Caco-2 (cell line): ENCODE data around the gene C5. TPM values are rescaled to one million over a fixed set of nuclear protein-coding genes. Genes with fewer than 3 reads are reported as not detected.

ENCODE experiments used
- BruUV-seq: library from RNA; stranded (reverse); fragments of 400-500 nt; replicated peaks from 2 replicates; lab custom pipeline; 2021; lab: Mats Ljungman, UMichigan
- CTCF ChIA-PET: fragments of 300-600 bp; sonication (Branson Sonifier 250); formaldehyde crosslinking; loops from one replicate; lab custom pipeline; 2022; ENCODE audit warnings: antibody characterized with exemption; lab: Charles Lee
- POLR2A ChIA-PET: fragments of 300-600 bp; sonication (Branson Sonifier 250); formaldehyde crosslinking; loops from one replicate; lab custom pipeline; 2022; ENCODE audit warnings: antibody characterized with exemption; lab: Charles Lee
- DNase-seq, 2 experiments: peaks; one replicate each; pipeline versions ENCODE4 v3.0.0 to v3.0.0-alpha.2; 2020 to 2022
- H3K27me3 ChIP-seq: replicated peaks from 2 replicates; pipeline ENCODE4 v1.6.0; 2011; ENCODE audit warnings: low read length; ENCODE audit not compliant: control insufficient read depth, insufficient read depth
- H3K36me3 ChIP-seq: 2 replicates; pipeline ENCODE4 v1.5.1; 2011; ENCODE audit warnings: low read length; ENCODE audit not compliant: control insufficient read depth, insufficient read depth
- H3K4me1 ChIP-seq: fragments of 250-450 bp; sonication (Bioruptor Pico); 2 replicates; pipeline ENCODE4 v1.5.1; 2020; ENCODE audit warnings: mild to moderate bottlenecking
- H3K4me3 ChIP-seq: 2 replicates; pipeline ENCODE4 v1.5.1; 2011; ENCODE audit warnings: low read depth, mild to moderate bottlenecking, control low read depth, low read length
- H3K9me3 ChIP-seq: fragments of 250-450 bp; sonication (Bioruptor Pico); 2 replicates; pipeline ENCODE4 v1.5.1; 2020; ENCODE audit warnings: mild to moderate bottlenecking, moderate library complexity
- H3K27ac Mint-ChIP-seq: one replicate; pipeline ENCODE4 v1.8.0; 2022; ENCODE audit warnings: mixed read lengths; ENCODE audit not compliant: unreplicated experiment
- H3K27me3 Mint-ChIP-seq: one replicate; pipeline ENCODE4 v1.8.0; 2022; ENCODE audit warnings: mixed read lengths; ENCODE audit not compliant: insufficient read depth, unreplicated experiment
- H3K36me3 Mint-ChIP-seq: one replicate; pipeline ENCODE4 v1.8.0; 2022; ENCODE audit warnings: mild to moderate bottlenecking, mixed read lengths; ENCODE audit not compliant: insufficient read depth, unreplicated experiment
- H3K4me1 Mint-ChIP-seq: one replicate; pipeline ENCODE4 v1.8.0; 2022; ENCODE audit warnings: low read depth, mixed read lengths; ENCODE audit not compliant: unreplicated experiment
- H3K4me3 Mint-ChIP-seq: one replicate; pipeline ENCODE4 v1.8.0; 2022; ENCODE audit warnings: mild to moderate bottlenecking, moderate library complexity, mixed read lengths; ENCODE audit not compliant: unreplicated experiment
- H3K9me3 Mint-ChIP-seq: one replicate; pipeline ENCODE4 v1.8.0; 2022; ENCODE audit warnings: mixed read lengths; ENCODE audit not compliant: unreplicated experiment
- intact Hi-C: fragments of 100-400 bp; cut with micrococcal nuclease; formaldehyde crosslinking; loops from one replicate; pipeline ENCODE4 v1.10.0; 2022; ENCODE audit not compliant: unreplicated experiment
- total RNA-seq: library from RNA; stranded (reverse); gene quantifications from 2 replicates; pipeline ENCODE4 v1.2.3, GENCODE V29; 2022
- TF ChIP-seq, protein P1 (sequence below), 2 experiments: fragments of 200-600 bp in 1 of 2; IDR thresholded peaks; 1 replicate in 1 of 2; 2 replicates in 1 of 2; pipeline versions ENCODE4 v1.5.1 to v1.8.0; 2011 to 2022; ENCODE audit warnings: antibody characterized with exemption in 1 of 2, control low read depth in 1 of 2, inconsistent platforms in 1 of 2, low read depth in 1 of 2, low read length in 1 of 2, mild to moderate bottlenecking in 1 of 2, moderate library complexity in 1 of 2; ENCODE audit not compliant: insufficient read depth in 1 of 2, severe bottlenecking in 1 of 2, unreplicated experiment in 1 of 2

The C5 gene
- total RNA-seq, 1 experiment from 2014 or later = 14.9 TPM

- intact Hi-C loops = no loop called here
- Mint-ChIP-seq H3K27me3 (no peaks in the 10 kb centered on the region), H3K27ac (no peak overlapping the region), H3K36me3 (no peaks in the 10 kb centered on the region), H3K4me1 (no peaks in the 10 kb centered on the region), H3K4me3 (no peak overlapping the region), H3K9me3 (no peaks in the 10 kb centered on the region)
- Histone ChIP-seq H3K36me3 (no peaks in the 10 kb centered on the region), H3K9me3 (peaks cover 3% of the 10 kb centered on the region; the same call in 1 of the 2 replicates), H3K27me3 (no peaks in the 10 kb centered on the region), H3K4me3 (no peak overlapping the region), H3K4me1 (no peaks in the 10 kb centered on the region)
- CTCF ChIA-PET = no interaction called here
- POLR2A ChIA-PET = no interaction called here
- no peak for DNase-seq
- TF ChIP-seq, protein P1, sequence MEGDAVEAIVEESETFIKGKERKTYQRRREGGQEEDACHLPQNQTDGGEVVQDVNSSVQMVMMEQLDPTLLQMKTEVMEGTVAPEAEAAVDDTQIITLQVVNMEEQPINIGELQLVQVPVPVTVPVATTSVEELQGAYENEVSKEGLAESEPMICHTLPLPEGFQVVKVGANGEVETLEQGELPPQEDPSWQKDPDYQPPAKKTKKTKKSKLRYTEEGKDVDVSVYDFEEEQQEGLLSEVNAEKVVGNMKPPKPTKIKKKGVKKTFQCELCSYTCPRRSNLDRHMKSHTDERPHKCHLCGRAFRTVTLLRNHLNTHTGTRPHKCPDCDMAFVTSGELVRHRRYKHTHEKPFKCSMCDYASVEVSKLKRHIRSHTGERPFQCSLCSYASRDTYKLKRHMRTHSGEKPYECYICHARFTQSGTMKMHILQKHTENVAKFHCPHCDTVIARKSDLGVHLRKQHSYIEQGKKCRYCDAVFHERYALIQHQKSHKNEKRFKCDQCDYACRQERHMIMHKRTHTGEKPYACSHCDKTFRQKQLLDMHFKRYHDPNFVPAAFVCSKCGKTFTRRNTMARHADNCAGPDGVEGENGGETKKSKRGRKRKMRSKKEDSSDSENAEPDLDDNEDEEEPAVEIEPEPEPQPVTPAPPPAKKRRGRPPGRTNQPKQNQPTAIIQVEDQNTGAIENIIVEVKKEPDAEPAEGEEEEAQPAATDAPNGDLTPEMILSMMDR (IDR thresholded peaks at IDR 0.05; ENCODE audit: insufficient read depth in 1 of 2, low read depth in 1 of 2, low read length in 1 of 2, severe bottlenecking in 1 of 2, unreplicated experiment in 1 of 2) = no peak
- no TSS peak for BruUV-seq
Measured at GRCh38 chr9:120920806-120921178, 129.3 kb downstream of the C5 start.

DNA sequence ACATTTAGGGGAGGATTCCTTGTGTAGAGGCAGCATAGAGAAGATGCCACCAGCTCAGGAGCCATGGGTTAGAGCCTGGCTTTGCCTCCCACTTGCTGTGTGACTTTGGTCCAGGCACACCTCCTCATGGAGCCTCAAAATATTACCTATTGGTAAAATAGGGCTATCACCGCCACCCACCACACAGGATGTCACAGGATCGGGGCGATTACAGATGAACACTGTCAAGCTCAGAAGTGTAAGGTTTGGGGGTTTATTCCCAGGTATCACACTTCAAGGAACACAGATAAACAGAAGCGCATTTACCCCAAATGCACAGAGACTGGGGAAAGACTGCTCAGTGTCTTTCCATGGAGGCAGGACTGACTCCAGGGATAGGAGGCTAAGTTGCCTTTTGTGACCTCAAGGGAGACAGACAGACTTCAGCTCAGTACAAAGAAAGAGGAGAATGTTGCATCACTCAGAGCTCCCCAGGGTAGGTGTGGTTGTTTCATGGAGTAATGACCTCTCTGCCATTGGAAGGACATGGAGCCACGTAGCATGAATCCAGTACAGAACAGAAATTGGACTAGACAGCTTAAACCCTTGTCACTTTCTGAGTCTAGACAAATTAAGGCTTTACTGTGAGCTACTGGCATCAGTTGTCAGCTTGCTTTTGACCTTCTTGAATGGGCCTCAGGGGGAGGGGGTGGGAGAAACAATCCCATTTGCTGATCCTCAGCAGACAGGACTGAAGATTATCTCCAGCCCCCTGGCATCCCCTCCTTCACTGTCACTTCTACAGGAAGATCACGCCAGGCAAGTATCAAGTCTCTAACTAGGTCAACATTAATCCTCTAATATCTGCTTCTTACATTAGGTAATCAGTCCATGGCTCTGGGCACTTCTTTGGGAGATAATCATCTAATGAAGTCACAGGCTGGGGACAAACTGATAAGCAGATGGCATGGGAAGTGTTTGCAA lies 130.0 kb downstream of the C5 start:
- no peak for DNase-seq
- Mint-ChIP-seq H3K4me1 (no peaks in the 10 kb centered on the region), H3K9me3 (no peaks in the 10 kb centered on the region), H3K27me3 (no peaks in the 10 kb centered on the region), H3K36me3 (no peaks in the 10 kb centered on the region), H3K27ac (no peak overlapping the region), H3K4me3 (no peak overlapping the region)
- TF ChIP-seq, protein P1 (IDR thresholded peaks at IDR 0.05; ENCODE audit: insufficient read depth in 1 of 2, low read depth in 1 of 2, low read length in 1 of 2, severe bottlenecking in 1 of 2, unreplicated experiment in 1 of 2) = no peak
- ChIA-PET POLR2A (no interaction called here), CTCF (interaction anchor here (0.7 to 1.0 kb wide), 2 partner anchors 9 to 40 kb away, joined by 3 to 4 read pairs; no protein-coding TSS in a partner anchor)
- Histone ChIP-seq H3K4me3 (no peak overlapping the region), H3K36me3 (no peaks in the 10 kb centered on the region), H3K9me3 (peaks cover 3% of the 10 kb centered on the region; the same call in 1 of the 2 replicates), H3K4me1 (no peaks in the 10 kb centered on the region), H3K27me3 (no peaks in the 10 kb centered on the region)
- BruUV-seq = no TSS peak
- intact Hi-C loops = no loop called here

DNA sequence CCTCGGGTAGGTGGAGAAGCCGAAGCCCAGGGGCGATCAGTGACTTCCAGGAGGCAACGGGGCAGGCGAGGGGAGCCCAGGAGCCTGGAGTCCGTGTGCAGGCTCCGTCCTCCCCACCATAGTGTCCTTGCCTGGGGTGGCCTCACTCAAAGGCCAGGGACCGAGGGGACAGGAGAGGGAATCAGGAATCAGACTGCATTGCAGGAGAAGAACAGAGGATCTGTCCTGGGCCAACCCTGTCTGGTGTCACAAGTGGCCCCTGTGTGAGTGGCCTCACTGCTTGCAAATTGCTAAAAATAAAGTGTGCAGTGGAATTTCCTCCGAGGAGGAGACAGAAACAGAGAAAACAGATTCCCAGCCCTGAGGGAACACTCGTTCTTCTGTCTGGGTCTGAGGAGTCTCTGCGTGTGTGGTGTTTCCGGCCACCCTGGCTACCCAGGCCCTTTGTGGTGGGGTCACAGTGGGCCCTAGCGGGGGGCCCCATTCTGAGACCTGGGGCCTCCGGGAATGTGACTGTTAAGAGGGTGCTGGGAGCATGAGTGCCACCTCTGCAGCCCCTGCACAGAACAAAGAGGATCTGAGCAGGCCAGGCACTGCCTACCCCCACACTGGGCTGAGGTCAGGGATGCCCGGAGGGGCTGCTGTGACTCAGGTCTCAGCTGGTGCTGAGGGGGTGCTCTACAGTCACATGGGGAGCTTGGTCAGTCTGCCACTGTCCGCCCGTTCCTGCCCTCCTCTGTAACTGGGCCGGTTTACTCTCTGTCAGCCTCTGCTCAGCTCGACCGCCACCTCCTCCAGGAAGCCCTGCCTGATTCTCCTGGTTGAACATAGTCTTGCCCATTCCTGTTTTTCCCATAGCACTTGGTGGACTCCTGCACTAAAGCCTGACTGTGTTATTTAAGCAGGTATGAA lies 130.9 kb downstream of the C5 start:
- Mint-ChIP-seq H3K27me3 (no peaks in the 10 kb centered on the region), H3K9me3 (no peaks in the 10 kb centered on the region), H3K27ac (peak overlapping the region; percentile 64), H3K36me3 (no peaks in the 10 kb centered on the region), H3K4me3 (no peak overlapping the region), H3K4me1 (no peaks in the 10 kb centered on the region)
- H3K36me3 ChIP-seq = no peaks in the 10 kb centered on the region
- no peak for DNase-seq
- no TSS peak for BruUV-seq
- intact Hi-C loops = no loop called here
- H3K27me3 ChIP-seq = no peaks in the 10 kb centered on the region
- no peak overlapping the region for H3K4me3 ChIP-seq
- TF ChIP-seq, protein P1 (IDR thresholded peaks at IDR 0.05; ENCODE audit: insufficient read depth in 1 of 2, low read depth in 1 of 2, low read length in 1 of 2, severe bottlenecking in 1 of 2, unreplicated experiment in 1 of 2) = no peak
- H3K4me1 ChIP-seq = no peaks in the 10 kb centered on the region
- POLR2A ChIA-PET = no interaction called here
- peaks cover 3% of the 10 kb centered on the region; the same call in 1 of the 2 replicates for H3K9me3 ChIP-seq
- CTCF ChIA-PET = interaction anchor here (1.0 kb wide), 1 partner anchor 10 kb away, joined by 3 read pairs; no protein-coding TSS in a partner anchor
